Testis (tissue), 3 donors: Measurements from ENCODE around the gene PLCXD3. TPM values are rescaled to one million over a fixed set of nuclear protein-coding genes. Genes with fewer than 3 reads are reported as not detected.

Experiments used
- DNase-seq: peaks from one replicate; pipeline ENCODE4 v3.0.0-alpha.2; 2019
- H3K27ac ChIP-seq, 2 donors: fragments of 200-600 bp; sonication (generic); one replicate each; pipeline ENCODE4 v1.5.1; 2019
- H3K27me3 ChIP-seq: fragments of 200-600 bp; sonication (generic); one replicate; pipeline ENCODE4 v1.5.1; 2019
- H3K36me3 ChIP-seq: fragments of 200-600 bp; sonication (generic); one replicate; pipeline ENCODE4 v1.5.1; 2017; ENCODE audit warnings: low read depth; ENCODE audit errors: missing control alignments
- H3K4me1 ChIP-seq: fragments of 200-600 bp; sonication (generic); one replicate; pipeline ENCODE4 v1.5.1; 2019
- H3K4me3 ChIP-seq, 2 donors: fragments of 200-600 bp; sonication (generic); one replicate each; pipeline ENCODE4 v1.5.1; 2017 to 2019
- H3K9me3 ChIP-seq: fragments of 200-600 bp; sonication (generic); one replicate; pipeline ENCODE4 v1.5.1; 2017
- POLR2A ChIP-seq: fragments of 450-650 bp; IDR thresholded peaks from one replicate; pipeline ENCODE4 v1.6.1; 2017; ENCODE audit warnings: antibody characterized with exemption, mild to moderate bottlenecking, moderate library complexity
- WGBS, 2 donors: methylation state at CpG; one replicate each; pipeline ENCODE4 v1.1.5; 2018; 5-methylcytosine and 5-hydroxymethylcytosine counted together
- intact Hi-C: fragments of 100-400 bp; cut with DNase I; formaldehyde crosslinking; loops from one replicate; pipeline ENCODE4 v1.15.1; 2023; ENCODE audit warnings: low total_unique reads
- polyA plus RNA-seq: library from polyadenylated mRNA; stranded (reverse); fragments of 350-450 nt; fragmentation: Illumina TruSeq; extraction: RNeasy Lipid Tissue Mini Kit (QIAGEN cat#74804); gene quantifications from one replicate; pipeline ENCODE4 v1.2.3, GENCODE V29; 2014; ENCODE audit warnings: low read depth, low replicate concordance; ENCODE audit not compliant: insufficient read depth
- total RNA-seq, 2 donors: library from RNA; depleted of rRNA; stranded (reverse); fragments of >200 nt; gene quantifications; one replicate each; pipeline ENCODE4 v1.2.3, GENCODE V29; 2016
- TF ChIP-seq, protein P1 (sequence below), 3 experiments: fragments of 450-650 bp in 2 of 3; fragments of 200-600 bp in 1 of 3; sonication (generic) in 1 of 3; IDR thresholded peaks; one replicate each; pipeline ENCODE4 v1.5.1; 2016 to 2019; ENCODE audit warnings: antibody characterized with exemption in 3 of 3, mild to moderate bottlenecking in 2 of 3, moderate library complexity in 1 of 3

PLCXD3 gene
- total and polyA plus RNA-seq, 3 donors from 2014 or later, result 0.78 to 1.8 (median 1.7) TPM

GRCh38 chr5:41289970-41290464, 220.4 kb downstream of the PLCXD3 start:
- Histone ChIP-seq H3K9me3 (no peaks in the 10 kb centered on the region), H3K36me3 (no peaks in the 10 kb centered on the region), H3K27ac (no peak overlapping the region), H3K4me1 (no peaks in the 10 kb centered on the region), H3K4me3 (no peak overlapping the region), H3K27me3 (no peaks in the 10 kb centered on the region)
- DNase-seq, result no peak
- TF ChIP-seq, protein P1, sequence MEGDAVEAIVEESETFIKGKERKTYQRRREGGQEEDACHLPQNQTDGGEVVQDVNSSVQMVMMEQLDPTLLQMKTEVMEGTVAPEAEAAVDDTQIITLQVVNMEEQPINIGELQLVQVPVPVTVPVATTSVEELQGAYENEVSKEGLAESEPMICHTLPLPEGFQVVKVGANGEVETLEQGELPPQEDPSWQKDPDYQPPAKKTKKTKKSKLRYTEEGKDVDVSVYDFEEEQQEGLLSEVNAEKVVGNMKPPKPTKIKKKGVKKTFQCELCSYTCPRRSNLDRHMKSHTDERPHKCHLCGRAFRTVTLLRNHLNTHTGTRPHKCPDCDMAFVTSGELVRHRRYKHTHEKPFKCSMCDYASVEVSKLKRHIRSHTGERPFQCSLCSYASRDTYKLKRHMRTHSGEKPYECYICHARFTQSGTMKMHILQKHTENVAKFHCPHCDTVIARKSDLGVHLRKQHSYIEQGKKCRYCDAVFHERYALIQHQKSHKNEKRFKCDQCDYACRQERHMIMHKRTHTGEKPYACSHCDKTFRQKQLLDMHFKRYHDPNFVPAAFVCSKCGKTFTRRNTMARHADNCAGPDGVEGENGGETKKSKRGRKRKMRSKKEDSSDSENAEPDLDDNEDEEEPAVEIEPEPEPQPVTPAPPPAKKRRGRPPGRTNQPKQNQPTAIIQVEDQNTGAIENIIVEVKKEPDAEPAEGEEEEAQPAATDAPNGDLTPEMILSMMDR (IDR thresholded peaks at IDR 0.05), result no peak
- no peak for TF ChIP-seq POLR2A
- WGBS, 2 donors, result 96 to 100% methylated on average over 1 to 4 of the region's 4 CpGs
- intact Hi-C loops, result no loop called here

DNA sequence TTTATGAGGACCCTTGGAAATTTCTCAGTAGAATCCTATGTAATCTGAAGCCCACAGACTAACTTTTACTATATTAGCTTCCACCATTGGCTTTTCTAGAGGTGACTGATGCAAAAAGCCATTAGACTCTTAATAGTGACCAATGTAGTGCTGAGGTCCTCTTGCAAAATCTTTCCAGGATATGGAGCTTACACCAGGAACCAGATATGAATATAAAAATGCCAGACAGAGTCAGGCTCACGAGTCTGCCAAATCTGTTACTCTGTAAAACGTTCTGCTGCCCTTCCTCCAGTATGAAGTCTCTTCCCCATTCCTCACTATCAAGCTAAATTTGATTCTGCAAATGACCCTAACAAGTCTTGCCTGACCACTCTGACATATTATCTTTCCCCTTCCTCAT, 223.7 kb downstream of the PLCXD3 start:
- DNase-seq, result no peak
- H3K4me3 ChIP-seq, result no peak overlapping the region
- no peak overlapping the region for H3K27ac ChIP-seq
- WGBS, 2 donors, result 68 to 81% methylated on average over 2 of the region's 2 CpGs
- H3K4me1 ChIP-seq, result no peaks in the 10 kb centered on the region
- TF ChIP-seq, protein P1 (IDR thresholded peaks at IDR 0.05), result no peak
- TF ChIP-seq POLR2A, result no peak
- H3K36me3 ChIP-seq, result no peaks in the 10 kb centered on the region
- intact Hi-C loops, result no loop called here
- H3K27me3 ChIP-seq, result no peaks in the 10 kb centered on the region
- H3K9me3 ChIP-seq, result no peaks in the 10 kb centered on the region

DNA sequence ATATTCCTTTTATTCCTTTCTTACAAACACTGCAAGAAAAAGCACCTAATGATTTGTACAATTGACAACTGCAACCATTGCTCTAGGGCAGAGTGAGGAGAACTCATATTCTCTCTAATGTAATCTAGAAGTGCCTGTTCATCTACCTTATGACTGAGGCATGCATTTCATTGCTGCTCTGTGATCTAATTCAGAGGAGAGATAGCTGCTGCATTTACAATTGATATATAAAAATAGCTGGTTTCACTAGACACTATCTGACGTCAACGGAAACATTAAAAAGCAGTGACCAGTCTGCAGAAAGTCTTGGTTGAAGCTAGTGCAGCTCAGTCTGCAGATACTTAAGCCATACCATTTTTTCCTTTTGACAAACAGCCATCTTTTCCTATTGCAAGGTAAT, 224.2 kb downstream of the PLCXD3 start:
- H3K9me3 ChIP-seq, result no peaks in the 10 kb centered on the region
- WGBS, 2 donors, result 83 to 88% methylated on average over 2 of the region's 2 CpGs
- no peak for TF ChIP-seq POLR2A
- TF ChIP-seq, protein P1 (IDR thresholded peaks at IDR 0.05), result no peak

GRCh38 chr5:41284938-41285337, 225.5 kb downstream of the PLCXD3 start:
- no peak overlapping the region for H3K4me3 ChIP-seq
- no peak for DNase-seq
- H3K36me3 ChIP-seq, result no peaks in the 10 kb centered on the region
- 79 to 85% methylated on average over 2 of the region's 2 CpGs for WGBS, 2 donors
- no peak for TF ChIP-seq POLR2A
- TF ChIP-seq, protein P1 (IDR thresholded peaks at IDR 0.05), result no peak
- no peaks in the 10 kb centered on the region for H3K27me3 ChIP-seq
- H3K4me1 ChIP-seq, result no peaks in the 10 kb centered on the region
- no peaks in the 10 kb centered on the region for H3K9me3 ChIP-seq
- H3K27ac ChIP-seq, result no peak overlapping the region
- intact Hi-C loops, result no loop called here

More for the DNA sequence above, 224.2 kb downstream of the PLCXD3 start:
- H3K36me3 ChIP-seq, result no peaks in the 10 kb centered on the region
- H3K27me3 ChIP-seq, result no peaks in the 10 kb centered on the region
- DNase-seq, result no peak
- intact Hi-C loops, result no loop called here
- H3K27ac ChIP-seq, result no peak overlapping the region
- H3K4me1 ChIP-seq, result no peaks in the 10 kb centered on the region
- no peak overlapping the region for H3K4me3 ChIP-seq

DNA sequence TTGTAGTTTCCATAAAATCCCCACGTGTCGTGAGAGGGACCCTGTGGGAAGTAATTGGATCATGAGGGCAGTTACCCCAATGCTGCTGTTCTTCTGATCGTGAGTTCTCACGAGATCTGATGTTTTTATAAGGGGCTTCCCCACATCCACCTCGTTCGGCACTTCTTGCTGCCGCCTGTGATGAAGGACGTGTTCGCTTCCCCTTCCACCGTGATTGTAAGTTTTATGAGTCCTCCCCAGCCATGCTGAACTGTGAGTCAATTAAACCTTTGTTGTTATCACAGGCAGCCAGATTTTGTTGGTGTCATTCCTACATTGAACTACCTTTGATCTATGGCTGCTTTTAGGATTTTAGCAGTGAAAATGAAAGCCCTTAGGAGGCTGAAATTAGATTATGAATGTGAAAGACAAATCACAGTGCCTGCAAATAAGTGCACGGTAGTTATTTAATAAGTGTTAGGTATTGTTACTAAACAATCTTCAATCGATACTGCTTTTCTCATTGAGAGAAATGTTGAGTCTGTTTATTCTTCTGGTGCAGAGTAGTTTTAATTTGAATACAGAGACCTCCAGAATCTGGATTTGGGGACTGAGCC, 229.1 kb downstream of the PLCXD3 start:
- H3K36me3 ChIP-seq, result no peaks in the 10 kb centered on the region
- intact Hi-C loops, result no loop called here
- DNase-seq, result no peak
- 35 to 58% methylated on average over 12 of the region's 12 CpGs for WGBS, 2 donors
- no peaks in the 10 kb centered on the region for H3K9me3 ChIP-seq
- H3K27ac ChIP-seq, result no peak overlapping the region
- no peak for TF ChIP-seq POLR2A
- TF ChIP-seq, protein P1 (IDR thresholded peaks at IDR 0.05), result no peak
- no peaks in the 10 kb centered on the region for H3K27me3 ChIP-seq
- H3K4me3 ChIP-seq, result no peak overlapping the region
- no peaks in the 10 kb centered on the region for H3K4me1 ChIP-seq
